ENCODE results near the gene MACROD2. TPM values are rescaled to one million over a fixed set of nuclear protein-coding genes. Genes with fewer than 3 reads are reported as not detected.

Gene MACROD2
- total RNA-seq = 1.6 and 1.7 TPM in 2 replicates

DNA sequence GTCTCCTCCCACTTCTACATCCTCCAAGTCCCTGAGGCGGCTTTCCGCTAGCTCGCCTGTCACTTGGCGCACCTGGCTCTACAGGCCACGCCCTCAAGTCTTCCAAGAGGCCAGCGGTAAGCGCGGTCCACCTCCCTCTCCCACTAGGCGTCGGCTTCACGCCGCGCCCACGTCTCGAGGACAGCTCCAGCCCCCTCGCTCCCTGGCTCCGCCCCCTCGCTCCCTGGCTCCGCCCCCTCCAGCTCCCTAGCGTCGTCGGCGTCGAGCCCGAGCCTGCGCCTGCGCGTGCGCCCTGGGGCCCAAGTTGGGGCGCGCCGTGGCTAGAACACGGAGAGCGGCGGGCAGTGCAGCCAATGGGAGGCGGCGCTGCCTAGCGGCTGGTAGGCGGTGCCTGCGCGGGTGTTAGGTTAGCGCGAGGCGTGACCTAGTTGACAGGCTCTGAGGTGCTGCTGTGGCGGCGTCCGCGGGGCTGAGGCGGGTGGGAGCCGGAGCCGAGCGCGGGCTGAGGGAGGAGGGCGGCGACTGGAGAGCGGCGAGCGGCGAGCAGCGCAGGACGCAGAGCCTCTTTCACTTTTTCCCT lies at the start of gene MACROD2:
Gene MACROD2 (plus strand): TSS at position 431 of the 580 bp plus-strand sequence.
- no peak for FAIRE-seq
- Histone ChIP-seq H3K36me3 (ENCODE audit: control insufficient read depth, insufficient read depth, low read length) (no peaks in the 10 kb centered on the region), H3K4me3 (ENCODE audit: low read depth, low read length) (peak within 1 kb of the TSS; percentile 82), H3K27me3 (ENCODE audit: control insufficient read depth, insufficient read depth, low read length) (no peaks in the 10 kb centered on the region)
- TF ChIP-seq CTCF (IDR thresholded peaks at IDR 0.05; ENCODE audit: insufficient read depth, low read length, severe bottlenecking) = peak; percentile 6
- peak; percentile 85 for DNase-seq (ENCODE audit: low read depth)

GRCh38 chr20:13947719-13948118 lies 47.6 kb upstream of the MACROD2 start:
- FAIRE-seq (no peak), DNase-seq (ENCODE audit: low read depth) (no peak)
- Histone ChIP-seq H3K36me3 (ENCODE audit: control insufficient read depth, insufficient read depth, low read length) (no peaks in the 10 kb centered on the region), H3K4me3 (ENCODE audit: low read depth, low read length) (no peak overlapping the region), H3K27me3 (ENCODE audit: control insufficient read depth, insufficient read depth, low read length) (no peaks in the 10 kb centered on the region)
- TF ChIP-seq CTCF (IDR thresholded peaks at IDR 0.05; ENCODE audit: insufficient read depth, low read length, severe bottlenecking) = no peak

- FAIRE-seq = no peak
- H3K27me3 ChIP-seq (ENCODE audit: control insufficient read depth, insufficient read depth, low read length) = no peaks in the 10 kb centered on the region
- DNase-seq (ENCODE audit: low read depth) = no peak
Observed at GRCh38 chr20:13953227-13953626, 42.1 kb upstream of the MACROD2 start.

DNA sequence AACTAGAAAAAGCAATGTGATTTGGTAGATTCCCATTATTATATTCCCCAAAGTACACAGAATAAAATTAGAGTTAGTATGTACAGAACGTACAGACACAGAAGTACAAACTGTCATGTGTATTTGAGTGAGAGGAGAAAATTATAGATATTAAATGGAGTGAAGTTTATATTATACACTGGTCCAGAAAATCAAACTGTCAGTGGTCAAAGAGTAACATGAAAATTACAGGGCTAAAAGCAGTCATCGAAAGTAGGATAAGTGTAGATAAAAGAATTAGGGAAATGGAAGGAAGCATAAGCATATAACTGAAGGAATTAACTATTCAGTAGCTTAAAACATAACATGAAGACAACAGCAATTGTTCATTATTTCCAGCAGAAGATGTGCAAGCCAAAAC lies 35.2 kb upstream of the MACROD2 start:
- DNase-seq (ENCODE audit: low read depth) = no peak
- H3K36me3 ChIP-seq (ENCODE audit: control insufficient read depth, insufficient read depth, low read length) = no peaks in the 10 kb centered on the region
- no peak overlapping the region for H3K4me3 ChIP-seq (ENCODE audit: low read depth, low read length)
- FAIRE-seq = no peak
- no peaks in the 10 kb centered on the region for H3K27me3 ChIP-seq (ENCODE audit: control insufficient read depth, insufficient read depth, low read length)
- TF ChIP-seq CTCF (IDR thresholded peaks at IDR 0.05; ENCODE audit: insufficient read depth, low read length, severe bottlenecking) = no peak

More at GRCh38 chr20:13953227-13953626, 42.1 kb upstream of the MACROD2 start:
- H3K4me3 ChIP-seq (ENCODE audit: low read depth, low read length) = no peak overlapping the region
- TF ChIP-seq CTCF (IDR thresholded peaks at IDR 0.05; ENCODE audit: insufficient read depth, low read length, severe bottlenecking) = no peak
- no peaks in the 10 kb centered on the region for H3K36me3 ChIP-seq (ENCODE audit: control insufficient read depth, insufficient read depth, low read length)

GRCh38 chr20:13960525-13960924 lies 34.8 kb upstream of the MACROD2 start:
- no peak for DNase-seq (ENCODE audit: low read depth)
- TF ChIP-seq CTCF (IDR thresholded peaks at IDR 0.05; ENCODE audit: insufficient read depth, low read length, severe bottlenecking) = no peak
- no peaks in the 10 kb centered on the region for H3K36me3 ChIP-seq (ENCODE audit: control insufficient read depth, insufficient read depth, low read length)
- FAIRE-seq = no peak
- no peaks in the 10 kb centered on the region for H3K27me3 ChIP-seq (ENCODE audit: control insufficient read depth, insufficient read depth, low read length)
- no peak overlapping the region for H3K4me3 ChIP-seq (ENCODE audit: low read depth, low read length)

GRCh38 chr20:13984211-13984610 lies 11.1 kb upstream of the MACROD2 start:
- FAIRE-seq (no peak), DNase-seq (ENCODE audit: low read depth) (no peak)
- TF ChIP-seq CTCF (IDR thresholded peaks at IDR 0.05; ENCODE audit: insufficient read depth, low read length, severe bottlenecking) = no peak
- Histone ChIP-seq H3K36me3 (ENCODE audit: control insufficient read depth, insufficient read depth, low read length) (no peaks in the 10 kb centered on the region), H3K4me3 (ENCODE audit: low read depth, low read length) (no peak overlapping the region), H3K27me3 (ENCODE audit: control insufficient read depth, insufficient read depth, low read length) (no peaks in the 10 kb centered on the region)

Measured in bronchial epithelial cell (primary cell).